ENCODE results near the gene CCR4. TPM values are rescaled to one million over a fixed set of nuclear protein-coding genes. Genes with fewer than 3 reads are reported as not detected.
"Not testable (repeated sequence)": the region's sequence is repeated elsewhere in the genome, so short reads cannot be mapped to it uniquely, and the experiment has no call there.

CCR4 gene
- total and polyA plus RNA-seq, 10 of the 15 experiments (the other 5 are each of a cell fraction or from before 2014, with no cell fraction given), result 0.41 to 12.4 (median 5.3) TPM

DNA sequence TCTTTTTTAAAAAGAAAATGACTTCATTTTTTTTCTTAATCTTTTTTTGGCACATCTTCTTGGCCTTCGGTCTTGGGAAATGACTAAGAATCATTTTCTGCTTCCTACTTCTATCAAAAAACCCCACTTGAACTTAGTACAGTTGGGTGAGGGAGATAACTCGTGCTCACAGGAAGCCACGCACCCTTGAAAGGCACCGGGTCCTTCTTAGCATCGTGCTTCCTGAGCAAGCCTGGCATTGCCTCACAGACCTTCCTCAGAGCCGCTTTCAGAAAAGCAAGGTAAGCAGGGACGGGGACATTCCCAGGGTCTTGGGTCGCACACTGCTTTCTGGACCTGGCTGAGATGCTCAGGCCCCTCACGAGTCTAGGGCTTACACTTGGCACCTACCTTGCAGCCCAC lies at the start of gene CCR4 (continued):
- no peak for TF ChIP-seq SUZ12 (IDR thresholded peaks at IDR 0.05; ENCODE audit: unreplicated experiment)
- TF ChIP-seq, protein P1, sequence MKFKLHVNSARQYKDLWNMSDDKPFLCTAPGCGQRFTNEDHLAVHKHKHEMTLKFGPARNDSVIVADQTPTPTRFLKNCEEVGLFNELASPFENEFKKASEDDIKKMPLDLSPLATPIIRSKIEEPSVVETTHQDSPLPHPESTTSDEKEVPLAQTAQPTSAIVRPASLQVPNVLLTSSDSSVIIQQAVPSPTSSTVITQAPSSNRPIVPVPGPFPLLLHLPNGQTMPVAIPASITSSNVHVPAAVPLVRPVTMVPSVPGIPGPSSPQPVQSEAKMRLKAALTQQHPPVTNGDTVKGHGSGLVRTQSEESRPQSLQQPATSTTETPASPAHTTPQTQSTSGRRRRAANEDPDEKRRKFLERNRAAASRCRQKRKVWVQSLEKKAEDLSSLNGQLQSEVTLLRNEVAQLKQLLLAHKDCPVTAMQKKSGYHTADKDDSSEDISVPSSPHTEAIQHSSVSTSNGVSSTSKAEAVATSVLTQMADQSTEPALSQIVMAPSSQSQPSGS (IDR thresholded peaks at IDR 0.05; ENCODE audit: low read length), result peak; percentile 51; the same call in 1 of the 2 replicates
- TF ChIP-seq, protein P2, sequence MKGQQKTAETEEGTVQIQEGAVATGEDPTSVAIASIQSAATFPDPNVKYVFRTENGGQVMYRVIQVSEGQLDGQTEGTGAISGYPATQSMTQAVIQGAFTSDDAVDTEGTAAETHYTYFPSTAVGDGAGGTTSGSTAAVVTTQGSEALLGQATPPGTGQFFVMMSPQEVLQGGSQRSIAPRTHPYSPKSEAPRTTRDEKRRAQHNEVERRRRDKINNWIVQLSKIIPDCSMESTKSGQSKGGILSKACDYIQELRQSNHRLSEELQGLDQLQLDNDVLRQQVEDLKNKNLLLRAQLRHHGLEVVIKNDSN (IDR thresholded peaks at IDR 0.05; ENCODE audit: borderline replicate concordance, extremely low read length, insufficient read depth, low read depth, low read length), result no peak
- no peak for TF ChIP-seq EZH2 (IDR thresholded peaks at IDR 0.05; ENCODE audit: borderline replicate concordance, control insufficient read depth, low read depth, low read length)

DNA sequence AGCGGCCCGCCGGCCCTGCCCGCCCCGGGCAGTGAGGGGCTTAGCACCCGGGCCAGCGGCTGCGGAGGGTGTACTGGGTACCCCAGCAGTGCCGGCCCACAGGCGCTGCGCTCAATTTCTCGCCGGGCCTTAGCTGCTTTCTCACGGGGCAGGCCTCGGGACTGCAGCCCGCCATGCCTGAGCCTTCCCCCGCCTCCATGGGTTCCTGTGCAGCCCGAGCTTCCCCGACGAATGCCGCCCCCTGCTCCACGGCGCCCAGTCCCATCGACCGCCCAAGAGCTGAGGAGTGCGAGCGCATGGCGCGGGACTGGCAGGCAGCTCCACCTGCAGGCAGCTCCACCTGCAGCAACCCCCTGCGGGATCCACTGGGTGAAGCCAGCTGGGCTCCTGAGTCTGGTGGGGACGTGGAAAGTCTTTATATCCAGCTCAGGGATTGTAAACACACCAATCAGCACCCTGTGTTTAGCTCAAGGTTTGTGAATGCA lies 48.5 kb upstream of the CCR4 start:
- BruUV-seq (replicated peaks); POLR2A ChIA-PET; H3K9ac ChIP-seq (ENCODE audit: control insufficient read depth, insufficient read depth, low read length); H3K79me2 ChIP-seq (ENCODE audit: control insufficient read depth, insufficient read depth, low read length); H4K20me1 ChIP-seq (ENCODE audit: control insufficient read depth, insufficient read depth); H3K36me3 ChIP-seq (ENCODE audit: control insufficient read depth in 2 of 2, insufficient read depth in 2 of 2, low read length in 1 of 2); H3K4me1 ChIP-seq (ENCODE audit: control insufficient read depth, insufficient read depth, low read length); H2AFZ ChIP-seq (ENCODE audit: control insufficient read depth, low read depth, low read length); DNase-seq (ENCODE audit: low read depth, low spot score); H3K27ac ChIP-seq (ENCODE audit: control insufficient read depth, insufficient read depth); H3K27me3 ChIP-seq (replicated peaks in 1 of 2; ENCODE audit: control insufficient read depth in 2 of 2, insufficient read depth in 2 of 2, low read length in 1 of 2); FAIRE-seq; H3K9me3 ChIP-seq (replicated peaks; ENCODE audit: control insufficient read depth, insufficient read depth, low read length); in situ Hi-C loops (cut with MboI): not testable (repeated sequence)
- peak; percentile 96 for ATAC-seq
- Histone ChIP-seq H3K4me2 (ENCODE audit: control insufficient read depth, insufficient read depth) (peak overlapping the region; percentile 48), H3K4me3 (peak overlapping the region; percentile 43; the same call in 1 of the 2 replicates)
- intact Hi-C loops (cut with micrococcal nuclease; ENCODE audit: unreplicated experiment), result loop anchor here (1.0 to 10.0 kb wide), 3 partner anchors 88 to 168 kb away; partner anchors contain the start of gene TRIM71
- RAD21 ChIA-PET (ENCODE audit: unreplicated experiment), result interaction anchor here (0.7 to 2.2 kb wide), 17 partner anchors 14 to 227 kb away, joined by 3 to 25 read pairs (median 4); no protein-coding TSS in a partner anchor
- WGBS (ENCODE audit: insufficient coverage, insufficient replicate concordance, low lambda C conversion rate, missing lambda C conversion rate), result 2% methylated on average over 28 of the region's 31 CpGs
- TF ChIP-seq RAD21 (IDR thresholded peaks at IDR 0.05; ENCODE audit: insufficient read depth, low read depth, low read length), result peak; percentile 55
- TF ChIP-seq, protein P3, sequence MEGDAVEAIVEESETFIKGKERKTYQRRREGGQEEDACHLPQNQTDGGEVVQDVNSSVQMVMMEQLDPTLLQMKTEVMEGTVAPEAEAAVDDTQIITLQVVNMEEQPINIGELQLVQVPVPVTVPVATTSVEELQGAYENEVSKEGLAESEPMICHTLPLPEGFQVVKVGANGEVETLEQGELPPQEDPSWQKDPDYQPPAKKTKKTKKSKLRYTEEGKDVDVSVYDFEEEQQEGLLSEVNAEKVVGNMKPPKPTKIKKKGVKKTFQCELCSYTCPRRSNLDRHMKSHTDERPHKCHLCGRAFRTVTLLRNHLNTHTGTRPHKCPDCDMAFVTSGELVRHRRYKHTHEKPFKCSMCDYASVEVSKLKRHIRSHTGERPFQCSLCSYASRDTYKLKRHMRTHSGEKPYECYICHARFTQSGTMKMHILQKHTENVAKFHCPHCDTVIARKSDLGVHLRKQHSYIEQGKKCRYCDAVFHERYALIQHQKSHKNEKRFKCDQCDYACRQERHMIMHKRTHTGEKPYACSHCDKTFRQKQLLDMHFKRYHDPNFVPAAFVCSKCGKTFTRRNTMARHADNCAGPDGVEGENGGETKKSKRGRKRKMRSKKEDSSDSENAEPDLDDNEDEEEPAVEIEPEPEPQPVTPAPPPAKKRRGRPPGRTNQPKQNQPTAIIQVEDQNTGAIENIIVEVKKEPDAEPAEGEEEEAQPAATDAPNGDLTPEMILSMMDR (IDR thresholded peaks at IDR 0.05 in 2 of 3, conservative IDR thresholded peaks at IDR 0.05 in 1 of 3; ENCODE audit: control insufficient read depth in 2 of 3, extremely low read depth in 1 of 3, insufficient read depth in 1 of 3, low read depth in 3 of 3, low read length in 3 of 3), result peak; percentile 21 to 37 (median 25); a peak in 3 of 6 replicates
- CTCF ChIA-PET, result interaction anchor here (0.7 to 3.5 kb wide), 22 partner anchors 9 to 171 kb away, joined by 3 to 43 read pairs (median 5); no protein-coding TSS in a partner anchor
- SMC1A ChIA-PET (ENCODE audit: uncharacterized antibody, unreplicated experiment), result interaction anchor here (0.6 to 2.3 kb wide), 12 partner anchors 9 to 574 kb away, joined by 3 to 17 read pairs (median 4); no protein-coding TSS in a partner anchor

All from GM12878 (cell line).